Stimulated activated effector memory CD8-positive, alpha-beta T cell treated with anti-CD3 and anti-CD28 coated beads, Interleukin-12 subunit alpha, Interleukin-12 subunit beta, amount 100 ng/mL, for 72 hours (primary cell): ENCODE data around the gene CFAP410.
A peak's percentile ranks its signal among the peaks of the same experiment; 100 is the strongest.

Experiments
- ATAC-seq: fragments of 150-1000 bp; cut with Tn5 transposase; 2 replicates; pipeline ENCODE4 v1.10.0; 2021
- DNase-seq, 2 donors: peaks; one replicate each; pipeline ENCODE4 v3.0.0; 2021 to 2022; ENCODE audit warnings: low spot score in 2 of 2
- H3K27ac Mint-ChIP-seq: one replicate; pipeline ENCODE4 v1.8.0; 2022; ENCODE audit warnings: mild to moderate bottlenecking, mixed read lengths
- H3K36me3 Mint-ChIP-seq: one replicate; pipeline ENCODE4 v1.8.0; 2022; ENCODE audit warnings: mild to moderate bottlenecking, mixed read lengths
- H3K4me1 Mint-ChIP-seq: one replicate; pipeline ENCODE4 v1.8.0; 2022; ENCODE audit warnings: mixed read lengths
- H3K4me3 Mint-ChIP-seq: one replicate; pipeline ENCODE4 v1.8.0; 2022; ENCODE audit warnings: mild to moderate bottlenecking, mixed read lengths
- H3K9me3 Mint-ChIP-seq: one replicate; pipeline ENCODE4 v1.8.0; 2022; ENCODE audit warnings: mixed read lengths

CFAP410 gene

GRCh38 chr21:44296916-44297315 lies 42.3 kb downstream of the CFAP410 start:
- no peaks in the 10 kb centered on the region for H3K9me3 Mint-ChIP-seq
- no peak overlapping the region for H3K27ac Mint-ChIP-seq
- H3K4me1 Mint-ChIP-seq = peaks cover 38% of the 10 kb centered on the region
- peaks cover 16% of the 10 kb centered on the region for H3K36me3 Mint-ChIP-seq
- no peak for DNase-seq
- ATAC-seq = no peak
- H3K4me3 Mint-ChIP-seq = no peak overlapping the region

- no peaks in the 10 kb centered on the region for H3K9me3 Mint-ChIP-seq
- H3K4me1 Mint-ChIP-seq = peaks cover 32% of the 10 kb centered on the region
These were observed 43.1 kb downstream of the CFAP410 start for GRCh38 chr21:44296103-44296519.

GRCh38 chr21:44295646-44296045 lies 43.5 kb downstream of the CFAP410 start:
- DNase-seq (no peak), ATAC-seq (no peak)
- no peak overlapping the region for H3K27ac Mint-ChIP-seq
- H3K36me3 Mint-ChIP-seq = peaks cover 6% of the 10 kb centered on the region
- H3K9me3 Mint-ChIP-seq = no peaks in the 10 kb centered on the region
- peaks cover 28% of the 10 kb centered on the region for H3K4me1 Mint-ChIP-seq
- no peak overlapping the region for H3K4me3 Mint-ChIP-seq

More at GRCh38 chr21:44296103-44296519, 43.1 kb downstream of the CFAP410 start:
- no peak for DNase-seq
- Mint-ChIP-seq H3K4me3 (no peak overlapping the region), H3K27ac (no peak overlapping the region), H3K36me3 (peaks cover 11% of the 10 kb centered on the region)
- no peak for ATAC-seq

DNA sequence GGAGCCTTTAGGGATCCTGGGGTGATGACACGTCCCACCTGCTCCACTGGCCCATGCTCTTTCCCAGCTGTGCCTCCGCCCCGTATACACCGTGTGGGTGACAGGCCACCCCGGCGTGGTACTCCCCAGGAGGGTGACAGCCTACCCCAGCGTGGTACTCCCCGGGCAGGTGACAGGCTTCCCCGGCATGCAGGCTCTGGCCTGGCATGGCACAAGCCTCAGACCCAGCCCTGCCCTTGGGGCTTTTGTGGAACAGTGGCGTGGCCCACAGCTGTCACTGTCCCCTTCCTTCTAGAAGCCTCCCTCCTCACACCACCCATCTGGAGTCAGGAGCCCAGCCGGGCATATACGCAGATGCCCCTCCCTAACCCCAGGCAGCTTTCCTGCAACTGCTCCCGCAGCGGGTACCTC lies 44.0 kb downstream of the CFAP410 start:
- DNase-seq (no peak), ATAC-seq (no peak)
- H3K27ac Mint-ChIP-seq = peak overlapping the region; percentile 23
- no peak overlapping the region for H3K4me3 Mint-ChIP-seq
- H3K36me3 Mint-ChIP-seq = peaks cover 6% of the 10 kb centered on the region
- no peaks in the 10 kb centered on the region for H3K9me3 Mint-ChIP-seq
- peaks cover 27% of the 10 kb centered on the region for H3K4me1 Mint-ChIP-seq

- Mint-ChIP-seq H3K4me1 (peaks cover 27% of the 10 kb centered on the region), H3K27ac (no peak overlapping the region), H3K9me3 (no peaks in the 10 kb centered on the region), H3K36me3 (peaks cover 6% of the 10 kb centered on the region), H3K4me3 (no peak overlapping the region)
- ATAC-seq (no peak), DNase-seq (no peak)
These were observed 44.6 kb downstream of the CFAP410 start for GRCh38 chr21:44294391-44295162.

DNA sequence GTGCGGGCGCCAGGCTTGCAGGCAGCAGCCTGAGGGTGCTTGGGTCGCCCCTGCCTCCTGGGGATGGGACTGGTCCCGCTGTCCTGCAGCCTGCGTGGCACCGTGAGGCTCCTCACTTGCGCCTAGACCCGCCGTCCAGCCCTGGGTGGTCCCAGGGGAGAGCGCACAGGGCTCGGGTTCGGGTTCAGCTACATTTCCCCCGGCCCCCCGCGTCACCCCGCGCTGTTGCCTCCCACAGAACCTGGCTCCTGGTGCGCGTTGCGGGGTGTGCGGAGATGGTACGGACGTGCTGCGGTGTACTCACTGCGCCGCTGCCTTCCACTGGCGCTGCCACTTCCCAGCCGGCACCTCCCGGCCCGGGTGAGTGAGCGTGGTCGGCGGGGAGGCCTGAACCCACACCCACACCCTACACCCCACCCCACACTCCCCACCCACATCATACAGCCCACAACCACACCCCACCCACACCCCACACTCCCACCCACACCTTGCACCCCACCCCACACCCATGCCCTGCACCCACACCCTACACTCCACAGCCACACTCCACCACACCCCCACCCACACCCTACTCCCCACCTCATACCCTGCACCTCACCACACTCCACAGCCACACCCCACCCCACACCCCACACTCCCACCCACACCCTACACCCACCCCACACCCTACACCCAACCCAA lies 45.5 kb downstream of the CFAP410 start:
- H3K4me3 Mint-ChIP-seq = no peak overlapping the region
- H3K36me3 Mint-ChIP-seq = no peaks in the 10 kb centered on the region
- DNase-seq (no peak), ATAC-seq (no peak)
- no peak overlapping the region for H3K27ac Mint-ChIP-seq
- no peaks in the 10 kb centered on the region for H3K9me3 Mint-ChIP-seq
- H3K4me1 Mint-ChIP-seq = peaks cover 25% of the 10 kb centered on the region

GRCh38 chr21:44292812-44293195 lies 46.4 kb downstream of the CFAP410 start:
- no peaks in the 10 kb centered on the region for H3K9me3 Mint-ChIP-seq
- DNase-seq = no peak
- H3K27ac Mint-ChIP-seq = no peak overlapping the region
- H3K36me3 Mint-ChIP-seq = no peaks in the 10 kb centered on the region
- no peak for ATAC-seq
- no peak overlapping the region for H3K4me3 Mint-ChIP-seq
- peaks cover 16% of the 10 kb centered on the region for H3K4me1 Mint-ChIP-seq

- Mint-ChIP-seq H3K4me3 (no peak overlapping the region), H3K27ac (no peak overlapping the region), H3K4me1 (peaks cover 9% of the 10 kb centered on the region), H3K9me3 (no peaks in the 10 kb centered on the region), H3K36me3 (no peaks in the 10 kb centered on the region)
- DNase-seq (no peak), ATAC-seq (no peak)
These were observed 47.0 kb downstream of the CFAP410 start for GRCh38 chr21:44291936-44292811.

DNA sequence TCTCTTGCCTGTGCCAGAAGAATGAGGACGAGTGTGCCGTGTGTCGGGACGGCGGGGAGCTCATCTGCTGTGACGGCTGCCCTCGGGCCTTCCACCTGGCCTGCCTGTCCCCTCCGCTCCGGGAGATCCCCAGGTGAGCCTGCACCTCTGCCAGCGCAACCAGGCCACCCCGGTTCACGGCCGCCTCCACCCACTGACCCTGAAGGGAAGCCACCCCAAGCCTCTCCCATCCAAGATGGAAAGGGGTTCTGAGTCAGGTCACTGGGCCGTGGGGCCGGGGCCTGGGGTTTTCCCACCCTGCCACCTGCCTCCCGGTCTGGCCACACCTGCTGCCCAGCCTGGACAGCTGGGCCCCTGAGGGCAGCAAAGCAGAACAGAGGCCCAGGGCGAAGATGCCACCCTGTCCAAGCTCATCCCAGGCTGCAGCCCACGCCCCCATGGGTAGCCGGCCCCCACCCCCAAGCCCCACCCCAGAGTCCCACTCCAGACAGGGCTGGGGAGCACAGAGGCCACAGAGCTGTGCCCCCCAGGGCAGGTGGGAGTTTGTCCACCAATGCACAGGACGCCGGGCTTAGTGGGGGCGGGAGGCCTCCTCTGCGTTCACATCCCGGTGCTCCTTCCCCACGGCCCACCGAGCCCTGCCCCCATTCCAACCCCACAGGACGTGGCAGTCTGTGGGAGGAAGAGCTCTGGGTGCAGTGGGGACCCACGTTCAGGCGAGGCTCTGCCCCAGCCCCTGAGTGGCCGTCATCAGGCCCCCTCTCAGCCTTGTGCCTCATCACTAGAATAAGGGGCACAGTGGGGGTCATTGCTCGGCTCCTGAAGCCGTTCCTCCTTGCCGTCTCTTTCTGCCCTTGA lies 47.9 kb downstream of the CFAP410 start:
- Mint-ChIP-seq H3K36me3 (no peaks in the 10 kb centered on the region), H3K4me3 (no peak overlapping the region), H3K4me1 (peaks cover 9% of the 10 kb centered on the region), H3K9me3 (no peaks in the 10 kb centered on the region), H3K27ac (peak overlapping the region; percentile 86)
- DNase-seq (no peak), ATAC-seq (no peak)

DNA sequence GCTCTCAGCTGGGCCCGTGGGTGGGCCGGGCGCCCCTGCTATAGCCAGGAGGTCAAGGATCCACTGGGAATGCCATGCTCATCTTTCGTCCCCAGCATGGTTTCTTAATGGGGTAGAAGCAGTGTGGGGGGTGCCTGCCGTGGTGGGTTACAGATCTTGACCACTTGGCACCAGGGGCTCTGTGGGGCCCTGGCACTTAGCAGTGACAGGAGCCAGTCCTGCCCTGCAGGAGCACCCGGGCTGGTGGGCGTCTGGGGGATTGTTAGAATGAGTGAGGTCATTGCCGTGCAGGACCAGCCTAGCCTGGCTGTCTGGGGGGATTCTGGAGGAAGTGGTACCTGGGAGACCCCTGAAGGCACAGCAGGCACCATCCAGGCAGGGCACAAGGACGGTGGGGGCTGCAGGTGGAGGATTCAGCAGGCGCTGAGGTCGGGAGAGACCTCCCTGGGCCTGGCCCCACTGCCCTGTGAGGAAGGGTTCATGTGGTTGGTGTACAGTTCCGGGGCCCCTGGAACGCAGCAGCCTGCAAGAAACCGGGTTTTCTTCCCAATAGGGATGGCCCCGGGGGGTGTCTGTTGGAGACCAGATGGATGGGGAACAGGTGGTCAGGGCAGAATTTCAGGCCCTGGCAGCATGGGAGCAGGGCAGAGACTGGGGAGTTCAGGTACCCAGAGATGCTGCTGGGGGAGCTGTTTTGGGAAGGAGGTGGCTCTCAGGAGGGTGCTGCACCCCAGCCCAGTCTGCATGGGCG lies 48.7 kb downstream of the CFAP410 start:
- peak overlapping the region; percentile 86 for H3K27ac Mint-ChIP-seq
- H3K36me3 Mint-ChIP-seq = no peaks in the 10 kb centered on the region
- no peak overlapping the region for H3K4me3 Mint-ChIP-seq
- no peaks in the 10 kb centered on the region for H3K9me3 Mint-ChIP-seq
- DNase-seq = no peak
- ATAC-seq = no peak
- H3K4me1 Mint-ChIP-seq = peaks cover 9% of the 10 kb centered on the region

GRCh38 chr21:44289381-44290010 lies 49.7 kb downstream of the CFAP410 start:
- ATAC-seq = no peak
- Mint-ChIP-seq H3K27ac (no peak overlapping the region), H3K4me1 (peaks cover 9% of the 10 kb centered on the region), H3K36me3 (no peaks in the 10 kb centered on the region), H3K4me3 (no peak overlapping the region), H3K9me3 (no peaks in the 10 kb centered on the region)
- no peak for DNase-seq

DNA sequence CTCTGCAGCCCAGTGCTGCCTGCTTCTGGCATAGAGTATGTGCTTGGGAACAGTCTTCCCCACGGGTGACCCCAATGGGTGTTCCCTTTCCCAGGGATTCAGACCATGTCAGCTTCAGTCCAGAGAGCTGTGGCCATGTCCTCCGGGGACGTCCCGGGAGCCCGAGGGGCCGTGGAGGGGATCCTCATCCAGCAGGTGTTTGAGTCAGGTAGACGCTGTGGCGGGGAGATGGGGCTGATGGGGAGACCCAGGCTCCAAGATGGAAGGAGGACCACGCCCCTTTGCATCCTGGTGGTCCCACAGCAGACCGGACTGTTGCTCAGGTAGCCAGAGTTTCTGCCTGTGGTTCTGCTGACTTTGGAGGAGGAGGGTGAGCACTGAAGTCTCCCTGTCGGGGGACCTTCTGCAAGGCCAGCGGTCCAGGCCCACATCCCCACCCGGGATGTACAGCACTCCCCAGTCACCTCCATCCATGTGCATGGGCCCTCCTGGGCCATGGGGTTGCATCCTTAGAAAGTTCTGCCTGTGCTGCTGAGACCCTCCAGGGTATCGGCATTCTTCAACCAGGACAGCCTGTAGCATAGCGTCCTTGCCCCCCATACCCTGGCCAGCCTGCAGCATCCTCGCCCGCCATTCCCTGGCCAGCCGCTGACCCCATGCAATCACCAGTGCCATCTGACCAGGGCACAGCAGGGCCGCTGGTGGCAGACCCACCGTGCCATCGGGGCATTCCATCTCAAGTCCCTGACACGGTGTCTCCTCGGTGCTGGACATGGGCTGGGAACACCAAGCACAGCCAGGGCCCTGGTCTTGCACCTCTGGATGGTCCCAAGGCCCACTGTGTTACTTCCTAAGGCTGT lies 50.7 kb downstream of the CFAP410 start:
- Mint-ChIP-seq H3K27ac (peak overlapping the region; percentile 86), H3K9me3 (no peaks in the 10 kb centered on the region), H3K36me3 (no peaks in the 10 kb centered on the region), H3K4me1 (peaks cover 9% of the 10 kb centered on the region), H3K4me3 (no peak overlapping the region)
- ATAC-seq (no peak), DNase-seq (no peak)
